Measurements from ENCODE around the gene NCKAP5.

The NCKAP5 gene

DNA sequence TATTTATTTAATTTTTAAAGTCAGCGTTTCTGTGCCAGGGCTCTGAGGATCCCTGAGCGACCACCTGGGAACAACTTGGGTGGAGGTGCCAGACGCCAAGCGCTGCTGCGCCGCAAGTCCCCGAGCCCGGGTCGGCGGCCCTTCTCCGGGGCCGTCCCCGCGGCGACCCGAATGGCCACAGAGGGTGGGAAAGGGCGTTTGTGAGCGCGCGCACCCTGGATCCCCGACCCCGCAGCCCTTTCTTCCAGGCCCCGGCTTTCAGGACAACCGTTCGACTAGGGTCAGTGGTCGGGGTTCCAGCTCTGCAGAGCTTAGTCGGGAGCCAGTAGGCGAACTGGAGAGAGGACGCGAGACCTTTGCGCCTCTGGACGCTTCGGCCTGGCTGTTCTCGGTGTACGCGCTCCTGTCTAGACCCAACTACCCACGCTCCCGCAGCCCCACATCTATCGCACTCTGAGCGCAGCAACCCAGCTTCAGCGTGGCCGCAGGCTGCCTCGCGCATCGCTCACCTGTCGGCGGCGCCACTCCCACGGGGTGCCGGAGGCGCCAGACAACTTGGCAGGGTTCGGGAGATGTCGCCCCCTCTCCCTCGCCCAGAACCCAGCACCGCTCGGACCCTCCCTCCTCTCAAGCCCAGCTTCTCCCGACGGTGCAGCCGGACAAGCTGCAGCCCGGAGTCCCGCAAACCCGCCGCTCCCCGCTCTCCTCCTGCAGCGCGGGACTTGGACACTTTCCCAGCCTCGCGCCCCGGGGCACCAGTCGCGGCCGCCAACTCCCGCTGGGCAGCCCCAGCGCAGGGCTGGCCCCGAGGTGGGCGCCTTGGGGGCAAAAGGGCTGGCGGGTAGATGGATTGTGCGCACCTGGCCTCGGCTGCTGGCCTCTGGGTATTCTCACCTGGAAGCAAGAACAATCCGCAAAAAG, 899.0 kb downstream of the NCKAP5 start:
- TF ChIP-seq, protein P1, sequence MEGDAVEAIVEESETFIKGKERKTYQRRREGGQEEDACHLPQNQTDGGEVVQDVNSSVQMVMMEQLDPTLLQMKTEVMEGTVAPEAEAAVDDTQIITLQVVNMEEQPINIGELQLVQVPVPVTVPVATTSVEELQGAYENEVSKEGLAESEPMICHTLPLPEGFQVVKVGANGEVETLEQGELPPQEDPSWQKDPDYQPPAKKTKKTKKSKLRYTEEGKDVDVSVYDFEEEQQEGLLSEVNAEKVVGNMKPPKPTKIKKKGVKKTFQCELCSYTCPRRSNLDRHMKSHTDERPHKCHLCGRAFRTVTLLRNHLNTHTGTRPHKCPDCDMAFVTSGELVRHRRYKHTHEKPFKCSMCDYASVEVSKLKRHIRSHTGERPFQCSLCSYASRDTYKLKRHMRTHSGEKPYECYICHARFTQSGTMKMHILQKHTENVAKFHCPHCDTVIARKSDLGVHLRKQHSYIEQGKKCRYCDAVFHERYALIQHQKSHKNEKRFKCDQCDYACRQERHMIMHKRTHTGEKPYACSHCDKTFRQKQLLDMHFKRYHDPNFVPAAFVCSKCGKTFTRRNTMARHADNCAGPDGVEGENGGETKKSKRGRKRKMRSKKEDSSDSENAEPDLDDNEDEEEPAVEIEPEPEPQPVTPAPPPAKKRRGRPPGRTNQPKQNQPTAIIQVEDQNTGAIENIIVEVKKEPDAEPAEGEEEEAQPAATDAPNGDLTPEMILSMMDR (IDR thresholded peaks at IDR 0.05; ENCODE audit: insufficient read depth, low read depth, low read length, missing control alignments): no peak
- H3K4me3 ChIP-seq (ENCODE audit: low read depth, low read length): no peak overlapping the region
- DNase-seq (ENCODE audit: low read depth): no peak

DNA sequence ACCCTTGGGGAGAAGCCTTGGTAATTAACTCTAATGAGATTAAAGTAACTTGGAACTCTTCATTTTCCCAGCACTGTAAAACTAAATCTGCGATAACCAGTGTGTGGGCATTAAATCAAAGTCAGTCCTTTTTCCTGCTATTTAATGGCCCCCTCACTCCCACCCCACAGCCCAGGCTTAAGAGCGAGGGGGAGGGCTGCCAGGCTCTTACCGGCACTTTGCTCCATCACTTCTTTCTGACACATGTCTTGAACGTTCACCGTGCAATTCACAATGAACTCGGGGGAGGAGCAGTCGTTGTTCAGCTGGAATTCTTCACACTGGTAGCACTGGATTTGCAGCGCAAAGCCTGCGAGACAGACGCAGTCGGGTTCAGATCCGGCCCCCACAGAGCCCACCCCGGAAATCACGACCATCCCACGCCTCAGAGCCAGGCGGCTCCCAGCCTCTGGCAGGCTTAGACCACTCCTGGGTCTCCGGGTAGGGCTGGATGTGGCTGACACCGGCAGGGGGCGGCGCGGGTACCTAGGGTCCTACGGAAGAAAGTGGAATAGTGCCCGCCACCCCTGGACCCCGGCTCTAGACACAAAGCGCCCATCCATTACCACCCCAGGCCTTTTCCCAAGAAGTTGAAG, 900.0 kb downstream of the NCKAP5 start:
- no peak for DNase-seq (ENCODE audit: low read depth)
- TF ChIP-seq, protein P1 (IDR thresholded peaks at IDR 0.05; ENCODE audit: insufficient read depth, low read depth, low read length, missing control alignments): no peak
- no peak overlapping the region for H3K4me3 ChIP-seq (ENCODE audit: low read depth, low read length)

DNA sequence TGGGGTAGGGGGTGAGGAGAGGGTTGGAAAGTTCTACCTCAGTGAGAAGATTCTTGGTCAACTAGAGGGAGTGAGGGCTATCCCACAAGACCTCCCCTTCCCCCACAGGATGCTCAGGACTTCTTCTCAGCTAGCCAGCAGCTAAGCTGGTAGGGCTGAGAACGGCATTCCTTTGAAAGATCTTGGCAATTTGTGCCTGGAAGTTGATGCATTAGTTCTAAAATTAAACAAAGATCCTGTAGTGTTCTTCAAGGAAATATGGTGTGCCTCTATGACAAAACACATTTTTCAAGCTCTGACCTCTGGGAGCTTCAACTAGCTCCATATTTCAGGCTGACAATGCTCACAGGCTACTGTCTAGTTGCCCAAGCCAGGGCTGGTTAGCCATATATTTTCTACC, 900.6 kb downstream of the NCKAP5 start:
- TF ChIP-seq, protein P1 (IDR thresholded peaks at IDR 0.05; ENCODE audit: insufficient read depth, low read depth, low read length, missing control alignments): no peak
- DNase-seq (ENCODE audit: low read depth): no peak
- H3K4me3 ChIP-seq (ENCODE audit: low read depth, low read length): no peak overlapping the region

DNA sequence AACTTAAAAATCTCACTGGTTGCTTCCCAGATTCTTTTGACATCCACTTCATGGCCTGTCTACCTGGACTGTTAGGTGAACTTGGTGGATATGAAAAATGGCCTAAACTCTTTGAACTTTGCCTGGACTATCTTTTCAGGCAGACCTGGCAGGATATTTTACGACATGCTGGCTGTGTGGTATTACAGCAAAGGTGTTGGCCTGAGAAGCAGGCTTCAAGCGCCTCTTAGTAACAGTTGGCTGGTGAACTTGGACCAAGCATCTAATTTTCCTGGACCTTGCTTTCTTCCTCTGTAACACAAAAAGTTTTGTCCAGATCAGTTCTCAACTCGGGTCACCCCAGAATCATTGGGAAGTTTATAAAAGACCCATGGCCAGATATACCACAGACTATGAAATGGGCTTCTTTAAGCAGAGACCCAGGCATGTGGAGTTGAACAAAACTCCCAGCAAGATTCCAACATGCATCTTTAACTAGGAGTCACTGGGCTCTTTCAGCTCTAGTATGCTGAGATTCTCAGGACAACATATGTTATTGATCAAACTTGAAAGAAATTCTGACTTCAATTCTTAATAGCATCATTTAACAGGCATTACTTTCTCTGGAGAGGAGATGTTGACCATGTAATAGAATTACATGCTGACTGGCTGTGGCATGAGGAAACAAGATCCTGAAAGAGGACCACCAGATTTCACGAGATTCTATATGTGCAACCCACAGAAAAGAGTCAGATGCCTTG, 902.7 kb downstream of the NCKAP5 start:
- DNase-seq (ENCODE audit: low read depth): no peak
- no peak overlapping the region for H3K4me3 ChIP-seq (ENCODE audit: low read depth, low read length)
- TF ChIP-seq, protein P1 (IDR thresholded peaks at IDR 0.05; ENCODE audit: insufficient read depth, low read depth, low read length, missing control alignments): no peak

DNA sequence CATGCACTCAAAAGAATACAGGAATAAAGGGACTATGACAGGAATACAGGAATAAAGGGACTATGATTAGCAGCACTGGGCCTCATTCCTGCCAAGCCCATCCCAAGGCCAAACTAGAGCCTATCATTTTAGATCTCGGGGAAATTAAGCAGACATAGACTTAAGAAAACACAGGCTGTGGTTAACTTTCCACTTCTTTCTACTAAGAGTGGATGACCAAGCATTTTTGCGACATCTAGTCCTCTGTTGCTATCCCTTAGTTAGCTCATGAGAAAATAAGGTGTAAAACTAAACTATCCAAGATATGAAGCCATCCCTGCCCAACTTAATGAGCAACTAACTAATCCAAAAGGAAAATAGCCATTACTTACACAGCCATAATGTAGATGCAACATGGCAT, 904.2 kb downstream of the NCKAP5 start:
- H3K4me3 ChIP-seq (ENCODE audit: low read depth, low read length): no peak overlapping the region
- TF ChIP-seq, protein P1 (IDR thresholded peaks at IDR 0.05; ENCODE audit: insufficient read depth, low read depth, low read length, missing control alignments): no peak
- no peak for DNase-seq (ENCODE audit: low read depth)

DNA sequence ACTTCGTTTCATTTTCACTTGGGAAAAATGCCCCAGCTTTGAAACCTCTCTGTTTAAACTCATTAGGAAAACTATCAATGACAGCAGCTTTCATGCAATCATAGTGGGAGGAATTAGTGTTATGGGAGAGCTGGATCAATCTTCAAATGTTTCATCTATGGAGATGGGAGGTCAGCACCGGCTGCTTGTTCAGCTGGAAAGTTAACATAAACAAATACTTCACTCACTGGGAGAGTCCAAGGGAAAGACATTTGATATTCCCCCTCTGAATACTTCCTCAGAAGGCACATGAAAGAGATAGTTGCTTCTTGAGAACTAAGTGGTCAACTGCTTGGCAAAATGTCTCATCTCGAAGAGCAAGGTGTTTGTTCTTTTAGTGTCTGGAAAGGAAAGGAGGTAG, 905.5 kb downstream of the NCKAP5 start:
- no peak overlapping the region for H3K4me3 ChIP-seq (ENCODE audit: low read depth, low read length)
- TF ChIP-seq, protein P1 (IDR thresholded peaks at IDR 0.05; ENCODE audit: insufficient read depth, low read depth, low read length, missing control alignments): no peak

More for the DNA sequence above, 905.5 kb downstream of the NCKAP5 start:
- DNase-seq (ENCODE audit: low read depth): no peak

Measured in GM12865 (cell line).